Astrocyte (in vitro differentiated cells and primary cell): ENCODE measurements around the gene GLP1R. TPM values are rescaled to one million over a fixed set of nuclear protein-coding genes. Genes with fewer than 3 reads are reported as not detected.

Experiments
- DNase-seq: peaks from one replicate; pipeline ENCODE4 v3.0.0-alpha.2; 2010; ENCODE audit warnings: low read depth
- FAIRE-seq: peaks from 2 replicates; lab custom pipeline; 2011; peaks lifted over from hg19 to GRCh38; lab: Jason Lieb, UNC
- H2AFZ ChIP-seq: 2 replicates; pipeline ENCODE4 v1.6.0; 2012; ENCODE audit warnings: low read depth, low read length, inconsistent platforms
- H3K27ac ChIP-seq: 2 replicates; pipeline ENCODE4 v1.5.1; 2011; ENCODE audit warnings: low read depth, low read length, inconsistent platforms
- H3K27me3 ChIP-seq: 2 replicates; pipeline ENCODE4 v1.6.0; 2011; ENCODE audit warnings: low read length, inconsistent platforms; ENCODE audit not compliant: insufficient read depth
- H3K36me3 ChIP-seq: 2 replicates; pipeline ENCODE4 v1.5.1; 2011; ENCODE audit warnings: low read length, inconsistent platforms; ENCODE audit not compliant: insufficient read depth
- H3K4me1 ChIP-seq: 2 replicates; pipeline ENCODE4 v1.5.1; 2011; ENCODE audit warnings: low read length, inconsistent platforms; ENCODE audit not compliant: insufficient read depth
- H3K4me2 ChIP-seq: 2 replicates; pipeline ENCODE4 v1.6.0; 2012; ENCODE audit warnings: low read length, inconsistent platforms
- H3K4me3 ChIP-seq: 2 replicates; pipeline ENCODE4 v1.5.1; 2011; ENCODE audit warnings: low read depth, mild to moderate bottlenecking, low read length, inconsistent platforms; ENCODE audit not compliant: insufficient read depth
- H3K79me2 ChIP-seq: 2 replicates; pipeline ENCODE4 v1.6.0; 2012; ENCODE audit warnings: mild to moderate bottlenecking, low read length, inconsistent platforms; ENCODE audit not compliant: insufficient read depth
- H3K9ac ChIP-seq: 2 replicates; pipeline ENCODE4 v1.6.0; 2012; ENCODE audit warnings: mild to moderate bottlenecking, low read length, inconsistent platforms
- H3K9me3 ChIP-seq: 2 replicates; pipeline ENCODE4 v1.5.1; 2012; ENCODE audit warnings: low read depth, mild to moderate bottlenecking, low read length, inconsistent platforms; ENCODE audit not compliant: insufficient read depth
- H4K20me1 ChIP-seq: 2 replicates; pipeline ENCODE4 v1.6.0; 2012; ENCODE audit warnings: low read length, inconsistent platforms; ENCODE audit not compliant: insufficient read depth
- H3K27ac Mint-ChIP-seq: one replicate; pipeline ENCODE4 v1.8.0; 2021; ENCODE audit warnings: mild to moderate bottlenecking, mixed read lengths; ENCODE audit not compliant: unreplicated experiment
- H3K27me3 Mint-ChIP-seq: one replicate; pipeline ENCODE4 v1.8.0; 2021; ENCODE audit warnings: low read depth, mixed read lengths; ENCODE audit not compliant: unreplicated experiment
- H3K36me3 Mint-ChIP-seq: one replicate; pipeline ENCODE4 v1.8.0; 2021; ENCODE audit warnings: low read depth, mixed read lengths; ENCODE audit not compliant: unreplicated experiment
- H3K4me1 Mint-ChIP-seq: one replicate; pipeline ENCODE4 v1.8.0; 2021; ENCODE audit warnings: low read depth, mixed read lengths; ENCODE audit not compliant: unreplicated experiment
- H3K4me3 Mint-ChIP-seq: one replicate; pipeline ENCODE4 v1.8.0; 2021; ENCODE audit warnings: mild to moderate bottlenecking, moderate library complexity, mixed read lengths; ENCODE audit not compliant: unreplicated experiment
- H3K9me3 Mint-ChIP-seq: one replicate; pipeline ENCODE4 v1.8.0; 2021; ENCODE audit warnings: mild to moderate bottlenecking, mixed read lengths; ENCODE audit not compliant: unreplicated experiment
- CTCF ChIP-seq: IDR thresholded peaks from 2 replicates; pipeline ENCODE4 v1.5.1; 2011; ENCODE audit warnings: low read depth, mild to moderate bottlenecking, inconsistent platforms, low read length, moderate library complexity; ENCODE audit not compliant: insufficient read depth
- EZH2 ChIP-seq: IDR thresholded peaks from 2 replicates; pipeline ENCODE4 v1.6.1; 2012; ENCODE audit warnings: mild to moderate bottlenecking, low read length, inconsistent platforms; ENCODE audit not compliant: insufficient read depth
- total RNA-seq: library from RNA; stranded (reverse); gene quantifications from 2 replicates; pipeline ENCODE4 v1.2.1, GENCODE V29; 2021

The GLP1R gene
- total RNA-seq, 1 donor from 2014 or later: not detected

- no peaks in the 10 kb centered on the region for H4K20me1 ChIP-seq
- H3K9me3 Mint-ChIP-seq: no peaks in the 10 kb centered on the region
- H3K9ac ChIP-seq: no peak overlapping the region
- H3K27ac ChIP-seq: no peak overlapping the region
- TF ChIP-seq EZH2 (no peak), CTCF (no peak)
- no peaks in the 10 kb centered on the region for H3K9me3 ChIP-seq
- H3K4me1 Mint-ChIP-seq: no peaks in the 10 kb centered on the region
- H3K4me1 ChIP-seq: no peaks in the 10 kb centered on the region
- H3K4me3 Mint-ChIP-seq: no peak overlapping the region
- H3K27me3 ChIP-seq: no peaks in the 10 kb centered on the region
- H3K79me2 ChIP-seq: no peaks in the 10 kb centered on the region
- H3K27me3 Mint-ChIP-seq: peaks cover 11% of the 10 kb centered on the region
- no peak overlapping the region for H3K27ac Mint-ChIP-seq
- H2AFZ ChIP-seq: no peak overlapping the region
- no peaks in the 10 kb centered on the region for H3K36me3 Mint-ChIP-seq
- FAIRE-seq (no peak), DNase-seq (no peak)
- H3K4me2 ChIP-seq: no peak overlapping the region
- no peak overlapping the region for H3K4me3 ChIP-seq
- no peaks in the 10 kb centered on the region for H3K36me3 ChIP-seq
Observed at GRCh38 chr6:39004801-39005200, 43.8 kb upstream of the GLP1R start.

GRCh38 chr6:39005774-39006173, 42.8 kb upstream of the GLP1R start:
- Histone ChIP-seq H2AFZ (no peak overlapping the region), H3K27ac (no peak overlapping the region), H3K9ac (no peak overlapping the region), H3K4me1 (no peaks in the 10 kb centered on the region), H3K36me3 (no peaks in the 10 kb centered on the region), H3K27me3 (no peaks in the 10 kb centered on the region), H4K20me1 (no peaks in the 10 kb centered on the region), H3K9me3 (no peaks in the 10 kb centered on the region), H3K4me2 (no peak overlapping the region), H3K79me2 (no peaks in the 10 kb centered on the region), H3K4me3 (no peak overlapping the region)
- TF ChIP-seq CTCF (no peak), EZH2 (no peak)
- FAIRE-seq: no peak
- Mint-ChIP-seq H3K9me3 (no peaks in the 10 kb centered on the region), H3K27me3 (peaks cover 11% of the 10 kb centered on the region), H3K4me3 (no peak overlapping the region), H3K27ac (no peak overlapping the region), H3K4me1 (no peaks in the 10 kb centered on the region), H3K36me3 (no peaks in the 10 kb centered on the region)
- no peak for DNase-seq

- Mint-ChIP-seq H3K4me3 (no peak overlapping the region), H3K27me3 (peaks cover 7% of the 10 kb centered on the region)
- FAIRE-seq: no peak
Observed at GRCh38 chr6:39007575-39007974, 41.0 kb upstream of the GLP1R start.

More at GRCh38 chr6:39007575-39007974, 41.0 kb upstream of the GLP1R start:
- no peaks in the 10 kb centered on the region for H3K36me3 Mint-ChIP-seq
- DNase-seq: no peak
- Histone ChIP-seq H2AFZ (no peak overlapping the region), H3K9ac (no peak overlapping the region), H3K4me1 (no peaks in the 10 kb centered on the region), H3K79me2 (no peaks in the 10 kb centered on the region), H3K9me3 (no peaks in the 10 kb centered on the region), H3K27ac (no peak overlapping the region), H3K36me3 (no peaks in the 10 kb centered on the region), H3K4me3 (no peak overlapping the region), H3K27me3 (no peaks in the 10 kb centered on the region), H4K20me1 (no peaks in the 10 kb centered on the region), H3K4me2 (no peak overlapping the region)
- TF ChIP-seq CTCF: no peak
- no peak overlapping the region for H3K27ac Mint-ChIP-seq
- no peaks in the 10 kb centered on the region for H3K9me3 Mint-ChIP-seq
- no peaks in the 10 kb centered on the region for H3K4me1 Mint-ChIP-seq
